HEK293 (cell line): ENCODE measurements around the gene FBL.
"Not testable (repeated sequence)": the region's sequence is repeated elsewhere in the genome, so short reads cannot be mapped to it uniquely, and the experiment has no call there.

ENCODE experiments used
- CTCF ChIA-PET: fragments of 350-600 bp; formaldehyde crosslinking; extraction: SDS; loops from one replicate; lab custom pipeline; 2021; ENCODE audit warnings: antibody characterized with exemption; lab: Yijun Ruan, JAX
- POLR2A ChIA-PET: fragments of 300-600 bp; formaldehyde crosslinking; extraction: SDS; loops from one replicate; lab custom pipeline; 2020; ENCODE audit warnings: antibody characterized with exemption, inconsistent platforms; lab: Yijun Ruan, JAX
- H3K27ac ChIP-seq: fragments of 200-500 bp; sonication (Bioruptor generic); 2 replicates; pipeline ENCODE4 v1.5.1; 2014; ENCODE audit warnings: low read depth, low read length, control low read depth, inconsistent platforms; ENCODE audit errors: extremely low read depth
- H3K36me3 ChIP-seq, 2 experiments: fragments of 200-500 bp in 1 of 2; sonication (Bioruptor generic) in 1 of 2; 1 replicate in 1 of 2; 2 replicates in 1 of 2; pipeline ENCODE4 v1.5.1; 2014 to 2017; ENCODE audit warnings: inconsistent platforms in 2 of 2, low read length in 2 of 2; ENCODE audit not compliant: control insufficient read depth in 2 of 2, insufficient read depth in 1 of 2
- H3K4me1 ChIP-seq: fragments of 200-500 bp; sonication (Bioruptor generic); 2 replicates; pipeline ENCODE4 v1.5.1; 2014; ENCODE audit warnings: mild to moderate bottlenecking, low read length, inconsistent platforms; ENCODE audit not compliant: control insufficient read depth, insufficient read depth
- H3K4me3 ChIP-seq: 2 replicates; pipeline ENCODE4 v1.5.1; 2011; ENCODE audit warnings: low read depth, mild to moderate bottlenecking, control low read depth, low read length, moderate library complexity
- H3K9me3 ChIP-seq: fragments of 200-500 bp; sonication (Bioruptor generic); 2 replicates; pipeline ENCODE4 v1.5.1; 2014; ENCODE audit warnings: low read depth, low read length, inconsistent platforms; ENCODE audit not compliant: control insufficient read depth, insufficient read depth
- GFI1B ChIP-seq: fragments of 450-650 bp; formaldehyde crosslinking; IDR thresholded peaks from 2 replicates; pipeline ENCODE4 v1.5.1; 2016; ENCODE audit warnings: missing biosample characterization, missing genetic modification characterization
- GLI2 ChIP-seq: fragments of 450-650 bp; formaldehyde crosslinking; IDR thresholded peaks from 2 replicates; pipeline ENCODE4; 2017; ENCODE audit warnings: missing biosample characterization, missing genetic modification characterization, low read depth, borderline replicate concordance
- RBAK ChIP-seq: fragments of 450-650 bp; formaldehyde crosslinking; IDR thresholded peaks from 2 replicates; pipeline ENCODE4 v1.5.1; 2016; ENCODE audit warnings: missing biosample characterization, missing genetic modification characterization
- SP3 ChIP-seq: fragments of 450-650 bp; formaldehyde crosslinking; IDR thresholded peaks from 2 replicates; pipeline ENCODE4 v1.5.1; 2016; ENCODE audit warnings: missing biosample characterization, missing genetic modification characterization
- ZBTB21 ChIP-seq: fragments of 450-650 bp; formaldehyde crosslinking; IDR thresholded peaks from 2 replicates; pipeline ENCODE4 v1.5.1; 2017; ENCODE audit warnings: missing biosample characterization, missing genetic modification characterization
- ZBTB8A ChIP-seq: fragments of 450-650 bp; formaldehyde crosslinking; IDR thresholded peaks from 2 replicates; pipeline ENCODE4 v1.5.1; 2016; ENCODE audit warnings: missing biosample characterization, missing genetic modification characterization
- ZFP37 ChIP-seq: fragments of 450-650 bp; formaldehyde crosslinking; IDR thresholded peaks from 2 replicates; pipeline ENCODE4 v1.5.1; 2016; ENCODE audit warnings: missing biosample characterization, missing genetic modification characterization
- ZNF138 ChIP-seq: fragments of 450-650 bp; formaldehyde crosslinking; IDR thresholded peaks from 2 replicates; pipeline ENCODE4 v1.5.1; 2016; ENCODE audit warnings: missing biosample characterization, missing genetic modification characterization, borderline replicate concordance
- ZNF19 ChIP-seq: fragments of 450-650 bp; formaldehyde crosslinking; IDR thresholded peaks from 2 replicates; pipeline ENCODE4; 2016; ENCODE audit warnings: missing biosample characterization, missing genetic modification characterization, low read depth
- ZNF202 ChIP-seq: fragments of 450-650 bp; formaldehyde crosslinking; IDR thresholded peaks from 2 replicates; pipeline ENCODE4 v1.5.1; 2016; ENCODE audit warnings: missing biosample characterization, missing genetic modification characterization, borderline replicate concordance
- ZNF221 ChIP-seq: fragments of 450-650 bp; formaldehyde crosslinking; IDR thresholded peaks from 2 replicates; pipeline ENCODE4 v1.5.1; 2017; ENCODE audit warnings: missing biosample characterization, missing genetic modification characterization, borderline replicate concordance
- ZNF223 ChIP-seq: fragments of 450-650 bp; formaldehyde crosslinking; IDR thresholded peaks from 2 replicates; pipeline ENCODE4 v1.5.1; 2016; ENCODE audit warnings: missing biosample characterization, missing genetic modification characterization
- ZNF266 ChIP-seq: fragments of 450-650 bp; formaldehyde crosslinking; IDR thresholded peaks from 2 replicates; pipeline ENCODE4 v1.5.1; 2016; ENCODE audit warnings: missing biosample characterization, missing genetic modification characterization, low read depth
- ZNF292 ChIP-seq: fragments of 450-650 bp; formaldehyde crosslinking; IDR thresholded peaks from 2 replicates; pipeline ENCODE4 v1.5.1; 2016; ENCODE audit warnings: low read depth, missing biosample characterization, missing genetic modification characterization, borderline replicate concordance
- ZNF394 ChIP-seq: fragments of 450-650 bp; formaldehyde crosslinking; IDR thresholded peaks from 2 replicates; pipeline ENCODE4 v1.5.1; 2016; ENCODE audit warnings: missing biosample characterization, missing genetic modification characterization, mild to moderate bottlenecking, moderate library complexity, borderline replicate concordance
- ZNF404 ChIP-seq: fragments of 450-650 bp; formaldehyde crosslinking; IDR thresholded peaks from 2 replicates; pipeline ENCODE4 v1.5.1; 2017; ENCODE audit warnings: missing biosample characterization, missing genetic modification characterization
- ZNF426 ChIP-seq: fragments of 450-650 bp; formaldehyde crosslinking; IDR thresholded peaks from 2 replicates; pipeline ENCODE4 v1.5.1; 2017; ENCODE audit warnings: missing biosample characterization, missing genetic modification characterization, mild to moderate bottlenecking, inconsistent platforms, moderate library complexity
- ZNF433 ChIP-seq: fragments of 450-650 bp; formaldehyde crosslinking; IDR thresholded peaks from 2 replicates; pipeline ENCODE4 v1.5.1; 2016; ENCODE audit warnings: missing biosample characterization, missing genetic modification characterization, low read depth
- ZNF514 ChIP-seq: fragments of 450-650 bp; formaldehyde crosslinking; IDR thresholded peaks from 2 replicates; pipeline ENCODE4 v1.5.1; 2016; ENCODE audit warnings: missing biosample characterization, missing genetic modification characterization
- ZNF529 ChIP-seq: fragments of 450-650 bp; formaldehyde crosslinking; IDR thresholded peaks from 2 replicates; pipeline ENCODE4 v1.5.1; 2017; ENCODE audit warnings: missing genetic modification characterization, missing biosample characterization; ENCODE audit not compliant: insufficient replicate concordance
- ZNF530 ChIP-seq: fragments of 450-650 bp; formaldehyde crosslinking; IDR thresholded peaks from 2 replicates; pipeline ENCODE4 v1.5.1; 2016; ENCODE audit warnings: low read depth, missing biosample characterization, missing genetic modification characterization
- ZNF558 ChIP-seq: fragments of 450-650 bp; formaldehyde crosslinking; IDR thresholded peaks from 2 replicates; pipeline ENCODE4 v1.5.1; 2016; ENCODE audit warnings: missing biosample characterization, missing genetic modification characterization
- ZNF560 ChIP-seq: fragments of 450-650 bp; formaldehyde crosslinking; IDR thresholded peaks from 2 replicates; pipeline ENCODE4 v1.5.1; 2017; ENCODE audit warnings: missing biosample characterization, missing genetic modification characterization, borderline replicate concordance
- ZNF664 ChIP-seq: fragments of 450-650 bp; formaldehyde crosslinking; IDR thresholded peaks from 2 replicates; pipeline ENCODE4 v1.5.1; 2016; ENCODE audit warnings: missing biosample characterization, missing genetic modification characterization
- ZNF791 ChIP-seq: fragments of 450-650 bp; formaldehyde crosslinking; IDR thresholded peaks from 2 replicates; pipeline ENCODE4 v1.5.1; 2016; ENCODE audit warnings: missing biosample characterization, missing genetic modification characterization
- ZSCAN23 ChIP-seq: fragments of 450-650 bp; formaldehyde crosslinking; IDR thresholded peaks from 2 replicates; pipeline ENCODE4 v1.5.1; 2016; ENCODE audit warnings: missing biosample characterization, missing genetic modification characterization
- ZXDB ChIP-seq: fragments of 450-650 bp; formaldehyde crosslinking; IDR thresholded peaks from 2 replicates; pipeline ENCODE4 v1.5.1; 2016; ENCODE audit warnings: missing biosample characterization, missing genetic modification characterization
- TF ChIP-seq, protein P1 (sequence below): fragments of 450-650 bp; formaldehyde crosslinking; IDR thresholded peaks from 2 replicates; pipeline ENCODE4 v1.5.1; 2016; ENCODE audit warnings: missing biosample characterization, missing genetic modification characterization, borderline replicate concordance
- TF ChIP-seq, protein P2 (sequence below): fragments of 450-650 bp; formaldehyde crosslinking; IDR thresholded peaks from 2 replicates; pipeline ENCODE4 v1.5.1; 2016; ENCODE audit warnings: missing biosample characterization, missing genetic modification characterization
- TF ChIP-seq, protein P3 (sequence below): fragments of 450-650 bp; formaldehyde crosslinking; IDR thresholded peaks from 2 replicates; pipeline ENCODE4 v1.5.1; 2016; ENCODE audit warnings: missing biosample characterization, missing genetic modification characterization

The FBL gene

DNA sequence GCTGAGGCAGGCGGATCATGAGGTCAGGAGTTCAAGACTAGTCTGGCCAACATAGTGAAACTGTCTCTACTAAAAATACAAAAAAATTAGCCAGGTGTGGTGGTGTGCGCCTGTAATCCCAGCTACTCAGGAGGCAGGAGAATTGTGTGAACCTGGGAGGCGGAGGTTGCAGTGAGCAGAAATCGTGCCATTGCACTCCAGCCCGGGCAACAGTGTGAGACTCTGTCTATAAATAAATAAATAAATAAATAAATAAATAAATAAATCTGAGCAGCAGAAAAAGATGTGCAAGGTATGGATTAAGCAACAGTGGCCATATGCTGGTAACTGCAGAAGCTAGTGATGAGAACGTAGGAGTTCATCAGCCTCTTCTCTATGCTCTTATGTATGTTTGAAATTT lies 32.1 kb downstream of the FBL start:
- Histone ChIP-seq H3K4me1 (peaks cover 11% of the 10 kb centered on the region), H3K36me3 (peaks cover 4 to 40% of the 10 kb centered on the region in 2 experiments)
- ChIA-PET CTCF (interaction anchor here (1.2 to 3.1 kb wide), 4 partner anchors 21 to 49 kb away, joined by 3 to 11 read pairs (median 8); no protein-coding TSS in a partner anchor), POLR2A (interaction anchor here (1.3 to 2.3 kb wide), 2 partner anchors 19 to 22 kb away, joined by 3 to 16 read pairs; partner anchors contain the start of gene DYRK1B)
- H3K4me3 ChIP-seq, H3K27ac ChIP-seq, H3K9me3 ChIP-seq: not testable (repeated sequence)
- TF ChIP-seq GLI2 (tag by site-specific recombination) (peak; percentile 62; the same call in 1 of the 2 replicates), ZNF266 (peak; percentile 97), ZNF202 (tag by site-specific recombination) (peak; percentile 94; the same call in 1 of the 2 replicates), ZNF404 (tag by site-specific recombination) (peak; percentile 96), ZNF514 (tag by site-specific recombination) (peak; percentile 67; the same call in 1 of the 2 replicates), GFI1B (tag by site-specific recombination) (peak; percentile 49; the same call in 1 of the 2 replicates), ZNF394 (peak; percentile 98), ZNF223 (tag by site-specific recombination) (peak; percentile 57; the same call in 1 of the 2 replicates), ZNF221 (tag by site-specific recombination) (peak; percentile 49; the same call in 1 of the 2 replicates), ZNF529 (tag by site-specific recombination) (peak; percentile 31), ZNF426 (peak; percentile 90), ZXDB (tag by site-specific recombination) (peak; percentile 62; the same call in 1 of the 2 replicates), ZBTB8A (tag by site-specific recombination) (peak; percentile 66), SP3 (peak; percentile 29; the same call in 1 of the 2 replicates), ZNF433 (tag by site-specific recombination) (peak; percentile 92), ZNF292 (tag by site-specific recombination) (peak; percentile 91; the same call in 1 of the 2 replicates), ZNF138 (peak; percentile 89; the same call in 1 of the 2 replicates), RBAK (tag by site-specific recombination) (peak; percentile 86), ZNF664 (tag by site-specific recombination) (peak; percentile 93), ZSCAN23 (tag by site-specific recombination) (0 out of 2 replicates have a peak, but pooled peaks have one; percentile 62), ZNF558 (tag by site-specific recombination) (peak; percentile 80; the same call in 1 of the 2 replicates), ZNF560 (peak; percentile 99), ZNF791 (tag by site-specific recombination) (peak; percentile 81), ZNF19 (peak; percentile 87; the same call in 1 of the 2 replicates), ZNF530 (tag by site-specific recombination) (peak; percentile 84; the same call in 1 of the 2 replicates), ZFP37 (tag by site-specific recombination) (peak; percentile 48; the same call in 1 of the 2 replicates), ZBTB21 (tag by site-specific recombination) (peak; percentile 69)
- TF ChIP-seq, protein P1, sequence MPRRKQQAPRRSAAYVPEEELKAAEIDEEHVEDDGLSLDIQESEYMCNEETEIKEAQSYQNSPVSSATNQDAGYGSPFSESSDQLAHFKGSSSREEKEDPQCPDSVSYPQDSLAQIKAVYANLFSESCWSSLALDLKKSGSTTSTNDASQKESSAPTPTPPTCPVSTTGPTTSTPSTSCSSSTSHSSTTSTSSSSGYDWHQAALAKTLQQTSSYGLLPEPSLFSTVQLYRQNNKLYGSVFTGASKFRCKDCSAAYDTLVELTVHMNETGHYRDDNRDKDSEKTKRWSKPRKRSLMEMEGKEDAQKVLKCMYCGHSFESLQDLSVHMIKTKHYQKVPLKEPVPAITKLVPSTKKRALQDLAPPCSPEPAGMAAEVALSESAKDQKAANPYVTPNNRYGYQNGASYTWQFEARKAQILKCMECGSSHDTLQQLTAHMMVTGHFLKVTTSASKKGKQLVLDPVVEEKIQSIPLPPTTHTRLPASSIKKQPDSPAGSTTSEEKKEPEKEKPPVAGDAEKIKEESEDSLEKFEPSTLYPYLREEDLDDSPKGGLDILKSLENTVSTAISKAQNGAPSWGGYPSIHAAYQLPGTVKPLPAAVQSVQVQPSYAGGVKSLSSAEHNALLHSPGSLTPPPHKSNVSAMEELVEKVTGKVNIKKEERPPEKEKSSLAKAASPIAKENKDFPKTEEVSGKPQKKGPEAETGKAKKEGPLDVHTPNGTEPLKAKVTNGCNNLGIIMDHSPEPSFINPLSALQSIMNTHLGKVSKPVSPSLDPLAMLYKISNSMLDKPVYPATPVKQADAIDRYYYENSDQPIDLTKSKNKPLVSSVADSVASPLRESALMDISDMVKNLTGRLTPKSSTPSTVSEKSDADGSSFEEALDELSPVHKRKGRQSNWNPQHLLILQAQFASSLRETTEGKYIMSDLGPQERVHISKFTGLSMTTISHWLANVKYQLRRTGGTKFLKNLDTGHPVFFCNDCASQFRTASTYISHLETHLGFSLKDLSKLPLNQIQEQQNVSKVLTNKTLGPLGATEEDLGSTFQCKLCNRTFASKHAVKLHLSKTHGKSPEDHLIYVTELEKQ (tag by site-specific recombination) = peak; percentile 16; the same call in 1 of the 2 replicates
- TF ChIP-seq, protein P2, sequence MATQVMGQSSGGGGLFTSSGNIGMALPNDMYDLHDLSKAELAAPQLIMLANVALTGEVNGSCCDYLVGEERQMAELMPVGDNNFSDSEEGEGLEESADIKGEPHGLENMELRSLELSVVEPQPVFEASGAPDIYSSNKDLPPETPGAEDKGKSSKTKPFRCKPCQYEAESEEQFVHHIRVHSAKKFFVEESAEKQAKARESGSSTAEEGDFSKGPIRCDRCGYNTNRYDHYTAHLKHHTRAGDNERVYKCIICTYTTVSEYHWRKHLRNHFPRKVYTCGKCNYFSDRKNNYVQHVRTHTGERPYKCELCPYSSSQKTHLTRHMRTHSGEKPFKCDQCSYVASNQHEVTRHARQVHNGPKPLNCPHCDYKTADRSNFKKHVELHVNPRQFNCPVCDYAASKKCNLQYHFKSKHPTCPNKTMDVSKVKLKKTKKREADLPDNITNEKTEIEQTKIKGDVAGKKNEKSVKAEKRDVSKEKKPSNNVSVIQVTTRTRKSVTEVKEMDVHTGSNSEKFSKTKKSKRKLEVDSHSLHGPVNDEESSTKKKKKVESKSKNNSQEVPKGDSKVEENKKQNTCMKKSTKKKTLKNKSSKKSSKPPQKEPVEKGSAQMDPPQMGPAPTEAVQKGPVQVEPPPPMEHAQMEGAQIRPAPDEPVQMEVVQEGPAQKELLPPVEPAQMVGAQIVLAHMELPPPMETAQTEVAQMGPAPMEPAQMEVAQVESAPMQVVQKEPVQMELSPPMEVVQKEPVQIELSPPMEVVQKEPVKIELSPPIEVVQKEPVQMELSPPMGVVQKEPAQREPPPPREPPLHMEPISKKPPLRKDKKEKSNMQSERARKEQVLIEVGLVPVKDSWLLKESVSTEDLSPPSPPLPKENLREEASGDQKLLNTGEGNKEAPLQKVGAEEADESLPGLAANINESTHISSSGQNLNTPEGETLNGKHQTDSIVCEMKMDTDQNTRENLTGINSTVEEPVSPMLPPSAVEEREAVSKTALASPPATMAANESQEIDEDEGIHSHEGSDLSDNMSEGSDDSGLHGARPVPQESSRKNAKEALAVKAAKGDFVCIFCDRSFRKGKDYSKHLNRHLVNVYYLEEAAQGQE (tag by site-specific recombination) = peak; percentile 79
- TF ChIP-seq, protein P3, sequence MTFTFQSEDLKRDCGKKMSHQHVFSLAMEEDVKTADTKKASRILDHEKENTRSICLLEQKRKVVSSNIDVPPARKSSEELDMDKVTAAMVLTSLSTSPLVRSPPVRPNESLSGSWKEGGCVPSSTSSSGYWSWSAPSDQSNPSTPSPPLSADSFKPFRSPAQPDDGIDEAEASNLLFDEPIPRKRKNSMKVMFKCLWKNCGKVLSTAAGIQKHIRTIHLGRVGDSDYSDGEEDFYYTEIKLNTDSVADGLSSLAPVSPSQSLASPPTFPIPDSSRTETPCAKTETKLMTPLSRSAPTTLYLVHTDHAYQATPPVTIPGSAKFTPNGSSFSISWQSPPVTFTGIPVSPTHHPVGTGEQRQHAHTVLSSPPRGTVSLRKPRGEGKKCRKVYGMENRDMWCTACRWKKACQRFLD (tag by site-specific recombination) = 0 out of 2 replicates have a peak, but pooled peaks have one; percentile 42
